GM19395 (cell line): ENCODE results near the gene ADIPOR2.

Source experiments
- ATAC-seq: cut with Tn5 transposase; IDR thresholded peaks from one replicate; pipeline ENCODE4 v1.9.1; 2021; ENCODE audit warnings: mild to moderate bottlenecking, moderate library complexity; ENCODE audit not compliant: unreplicated experiment

Gene ADIPOR2

GRCh38 chr12:1797011-1797901 is 106.4 kb downstream of the ADIPOR2 start:
- peak; percentile 19 for ATAC-seq

DNA sequence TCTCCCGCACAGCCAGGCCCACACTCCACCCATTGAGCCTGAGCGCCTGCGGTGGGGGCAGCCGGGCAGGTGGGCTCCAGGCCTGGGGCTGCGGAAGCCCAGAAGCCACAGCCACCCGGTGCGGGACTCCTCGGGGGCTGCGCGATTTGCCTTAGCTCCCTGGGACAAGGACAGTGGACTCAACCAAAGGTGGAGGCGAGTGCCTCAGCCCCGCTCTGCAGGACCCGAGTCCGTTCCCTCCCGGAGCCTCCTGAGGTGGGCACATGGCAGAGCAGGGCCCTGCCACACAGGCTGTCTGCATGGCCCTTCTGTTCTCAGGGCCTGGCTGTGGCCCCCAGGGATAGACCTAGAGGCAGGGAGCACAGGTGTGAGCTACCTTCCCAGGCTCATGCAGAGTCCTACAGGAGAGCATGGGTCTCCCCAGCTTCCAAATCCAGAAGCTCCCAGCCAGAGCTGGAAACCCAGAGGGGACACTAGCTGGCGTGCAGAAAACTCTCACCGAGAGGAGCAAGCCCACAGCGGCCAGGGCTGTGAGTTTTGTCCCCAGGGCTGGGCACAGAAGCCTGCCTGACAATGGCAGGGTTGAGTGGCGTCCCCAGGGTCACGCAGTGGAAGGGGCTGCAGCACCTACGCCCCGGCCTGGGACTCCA is 107.2 kb downstream of the ADIPOR2 start:
- no peak for ATAC-seq

DNA sequence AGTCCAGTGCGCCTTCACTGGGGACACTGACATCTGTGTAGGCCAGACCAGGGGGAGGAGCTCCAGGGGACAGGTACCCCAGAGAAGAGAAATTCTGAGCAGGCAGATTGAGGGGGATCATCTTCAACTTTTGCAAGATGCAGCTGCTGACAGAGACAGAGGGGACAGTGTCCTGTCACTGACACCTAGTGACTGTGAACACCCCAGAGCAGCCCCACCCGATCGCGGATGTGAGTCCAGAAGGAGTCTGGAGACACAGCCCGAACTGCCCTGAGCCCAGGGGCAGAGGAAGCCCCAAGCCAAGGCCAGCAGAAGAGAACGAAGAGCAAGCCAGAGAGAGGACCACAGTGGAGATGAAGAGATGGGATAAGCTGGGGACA is 107.8 kb downstream of the ADIPOR2 start:
- ATAC-seq = no peak

DNA sequence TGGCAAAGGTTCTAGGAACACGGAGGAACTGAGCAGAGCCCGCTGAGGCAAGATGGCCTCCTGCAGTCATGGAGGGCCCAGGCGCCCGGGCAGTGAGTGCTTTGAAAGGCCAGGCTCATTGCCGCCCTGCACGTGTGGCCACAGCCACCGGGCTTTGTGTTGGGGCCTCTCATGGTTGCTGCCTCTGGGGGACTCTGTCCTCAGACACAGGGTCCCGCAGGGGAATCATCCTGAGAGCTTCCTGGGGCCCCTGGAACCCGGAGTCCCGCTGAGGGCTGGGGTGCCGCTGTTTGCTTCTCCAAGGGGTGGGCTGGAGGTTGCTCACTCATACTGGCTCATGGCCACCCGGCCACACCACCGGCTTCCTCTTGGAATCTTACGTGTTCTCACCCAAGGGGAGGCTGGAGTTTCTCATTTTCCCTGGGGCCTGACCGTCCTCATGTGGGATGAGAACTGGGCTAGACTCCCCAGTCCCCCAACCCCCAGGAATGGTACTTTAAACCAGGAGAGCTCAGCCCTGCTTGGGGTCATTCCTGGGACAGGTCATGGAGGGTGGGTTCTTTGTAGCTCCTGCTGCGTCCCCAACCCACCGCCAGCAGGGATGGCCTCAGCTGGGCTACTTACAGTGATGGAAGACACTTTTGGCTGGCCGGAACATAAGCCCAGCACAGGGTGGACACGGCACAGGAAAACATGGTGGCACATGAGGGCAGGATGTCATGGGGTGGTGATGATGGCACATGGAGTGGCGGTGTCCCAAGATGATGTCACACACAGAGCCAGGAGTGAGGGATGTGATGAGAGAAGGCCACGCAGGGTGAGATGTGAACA is 108.4 kb downstream of the ADIPOR2 start:
- no peak for ATAC-seq

DNA sequence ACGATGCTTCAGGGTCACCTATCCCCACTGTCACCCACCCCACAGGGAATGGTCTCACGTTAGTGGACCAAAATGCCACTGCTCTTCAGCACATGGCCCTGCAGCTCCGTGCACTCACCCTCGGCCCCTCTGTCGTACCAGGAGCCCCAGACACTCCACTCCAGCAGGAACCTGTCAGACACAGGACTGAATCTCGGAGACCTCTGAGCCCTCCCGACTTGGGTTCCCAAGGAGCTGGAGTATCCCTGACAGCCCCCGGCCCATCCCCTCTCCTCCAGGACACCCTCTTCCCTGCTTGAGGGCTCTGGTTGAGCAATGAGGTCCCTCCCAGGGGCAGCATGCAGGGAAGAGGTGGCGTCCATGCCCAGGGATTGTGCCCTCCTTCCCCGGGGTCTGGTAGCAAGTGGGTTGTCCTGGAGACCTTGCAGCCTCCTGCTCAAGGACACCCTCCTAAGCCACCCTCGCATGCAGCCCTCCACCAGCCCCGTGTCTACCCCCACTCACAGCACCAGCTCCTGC is 109.1 kb downstream of the ADIPOR2 start:
- ATAC-seq = no peak

DNA sequence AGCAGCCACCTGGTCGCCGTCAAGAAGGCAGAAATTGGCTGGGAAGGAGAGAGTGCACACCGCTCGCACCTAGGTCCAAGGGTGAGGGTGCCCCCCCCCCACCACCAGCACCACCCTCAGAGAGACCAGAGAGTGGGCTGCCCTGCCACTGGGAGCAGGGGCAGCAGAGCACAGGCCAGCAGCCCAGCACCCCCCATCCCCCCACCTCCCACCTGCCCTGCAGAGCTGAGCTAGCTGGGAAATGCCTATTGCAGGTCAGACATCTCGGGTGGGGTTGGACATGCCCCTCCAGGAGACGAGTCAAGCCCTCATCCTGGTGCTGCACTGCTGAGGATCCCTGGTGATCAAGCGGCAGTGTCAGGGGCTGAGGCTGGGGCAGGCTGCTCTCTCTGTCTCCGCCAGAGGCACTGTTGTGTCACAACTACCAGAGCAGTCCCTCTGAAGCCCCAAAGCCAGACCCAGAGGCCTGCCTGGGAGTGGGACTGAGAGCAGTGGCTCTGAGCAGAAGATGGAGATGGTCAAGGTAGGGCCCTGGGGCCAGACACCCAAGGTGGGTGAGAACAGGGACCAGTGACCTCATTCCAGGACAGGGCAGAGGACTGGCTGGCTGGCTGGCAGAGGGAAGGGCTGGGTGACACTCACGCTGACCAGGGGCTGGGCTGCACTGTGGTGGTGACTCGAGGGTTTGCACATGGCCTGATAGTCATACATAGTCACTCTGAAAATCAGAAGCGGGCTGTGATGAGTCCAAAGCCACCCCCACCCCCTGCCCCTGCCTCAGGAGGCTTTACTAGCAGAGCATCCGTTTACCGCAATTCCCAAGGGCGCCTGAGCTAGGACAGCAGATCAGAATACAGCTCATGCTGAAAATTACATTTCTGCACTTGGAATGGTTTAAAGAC is 109.8 kb downstream of the ADIPOR2 start:
- ATAC-seq = no peak

DNA sequence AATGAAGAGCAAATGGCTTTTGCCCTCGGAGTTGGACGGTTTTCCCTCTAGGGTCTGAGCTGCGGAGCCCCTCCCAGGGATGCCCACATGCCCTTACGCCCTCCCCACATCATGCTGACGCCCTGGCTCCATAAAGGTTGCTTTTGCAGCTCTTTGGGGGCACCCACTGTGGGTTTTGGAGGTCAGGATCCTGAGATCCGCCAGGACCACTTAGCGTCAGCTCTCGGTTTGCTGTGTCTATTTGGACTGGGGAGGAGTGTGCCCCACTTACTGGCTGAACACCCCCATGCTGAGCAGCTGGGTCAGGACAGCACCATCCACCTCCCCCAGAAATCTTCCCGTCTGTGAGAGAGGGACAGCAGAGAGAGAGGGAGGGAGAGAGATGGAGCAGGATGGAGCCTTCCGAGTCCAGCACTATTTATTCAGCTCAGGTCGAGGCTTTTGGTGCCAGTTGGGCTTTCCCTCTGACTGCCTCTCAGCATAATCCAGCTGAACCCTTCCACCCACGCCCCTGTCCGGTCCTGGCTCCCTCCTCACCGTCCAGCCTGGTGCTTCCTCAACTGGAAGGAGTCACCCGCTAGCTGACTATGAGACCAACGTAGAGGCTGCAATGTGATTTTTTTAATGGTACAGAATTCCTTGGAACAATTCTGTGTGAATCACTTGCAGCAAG is 110.6 kb downstream of the ADIPOR2 start:
- ATAC-seq = no peak

GRCh38 chr12:1803736-1804135 is 112.9 kb downstream of the ADIPOR2 start:
- ATAC-seq = no peak

GRCh38 chr12:1804545-1805332 is 113.9 kb downstream of the ADIPOR2 start:
- ATAC-seq = peak; percentile 79

DNA sequence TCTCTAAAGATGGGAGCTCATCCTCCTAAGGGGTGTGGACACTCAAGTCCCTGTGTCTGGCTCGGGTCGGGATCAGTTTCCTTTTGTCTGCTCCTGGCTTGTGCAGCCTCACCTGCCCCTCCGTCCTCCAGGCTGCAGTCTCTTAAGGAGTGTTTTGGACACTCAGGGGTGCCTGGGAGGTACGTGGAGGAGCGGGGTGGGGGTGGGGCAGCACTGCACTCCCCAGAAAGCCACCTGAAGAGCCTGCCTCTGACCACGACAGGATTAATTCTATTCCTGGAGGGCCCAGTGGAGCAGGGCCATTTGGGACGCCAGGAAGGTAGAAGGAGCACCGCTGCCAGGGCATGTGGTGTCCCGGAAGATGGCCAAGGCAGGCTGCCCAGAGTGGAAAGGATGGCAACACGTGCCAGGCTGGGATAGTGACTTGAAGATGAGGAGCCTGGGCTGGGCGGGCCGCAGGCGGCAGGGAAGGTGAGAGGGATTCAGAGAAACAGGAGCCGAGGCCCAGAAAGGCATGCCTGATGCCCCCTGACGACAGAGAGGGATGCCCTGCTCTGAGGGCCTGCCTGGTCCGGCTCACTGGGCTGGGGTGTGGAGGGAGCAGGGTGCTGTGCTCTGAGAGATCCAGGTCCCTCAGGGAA is 114.7 kb downstream of the ADIPOR2 start:
- no peak for ATAC-seq

DNA sequence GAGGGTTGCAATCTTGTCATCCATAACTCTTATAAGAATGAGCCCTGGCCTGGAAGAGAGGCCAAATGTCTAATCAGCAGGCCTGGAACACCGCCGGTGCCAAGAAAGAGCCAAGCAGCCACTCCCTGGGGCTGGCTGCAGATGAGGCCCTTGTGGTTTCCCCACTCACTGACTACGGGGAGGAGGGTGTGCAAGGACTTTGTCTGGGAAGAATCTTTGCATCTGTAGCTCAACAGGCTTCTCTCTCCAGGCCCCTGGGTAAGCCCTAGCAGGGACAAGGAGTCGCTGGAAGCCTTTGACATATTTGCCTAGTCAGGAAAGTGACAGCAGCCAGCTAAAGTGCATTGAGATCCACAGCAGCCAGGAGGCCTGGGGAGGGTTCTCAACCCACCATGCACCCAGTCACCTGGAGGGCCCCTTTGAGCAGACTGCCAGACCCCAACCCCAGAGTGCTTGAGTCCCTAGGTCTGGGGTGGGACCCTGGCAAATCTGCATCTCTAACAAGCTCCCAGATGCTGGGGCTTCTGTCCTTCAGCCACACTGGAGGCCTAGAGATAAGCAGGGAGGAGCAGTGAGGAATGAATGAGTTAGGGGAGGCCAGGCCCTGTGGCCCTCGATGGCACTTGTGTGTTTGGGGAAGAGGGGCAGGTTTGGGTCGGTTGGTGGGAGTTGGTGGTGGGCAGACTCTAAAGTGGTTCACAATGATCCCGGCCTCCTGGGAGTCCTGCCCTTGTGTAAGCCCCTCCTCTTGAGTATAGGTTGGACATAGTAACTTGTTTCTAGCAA is 115.6 kb downstream of the ADIPOR2 start:
- no peak for ATAC-seq

- no peak for ATAC-seq
Measured at GRCh38 chr12:1807087-1807860, 116.4 kb downstream of the ADIPOR2 start.

DNA sequence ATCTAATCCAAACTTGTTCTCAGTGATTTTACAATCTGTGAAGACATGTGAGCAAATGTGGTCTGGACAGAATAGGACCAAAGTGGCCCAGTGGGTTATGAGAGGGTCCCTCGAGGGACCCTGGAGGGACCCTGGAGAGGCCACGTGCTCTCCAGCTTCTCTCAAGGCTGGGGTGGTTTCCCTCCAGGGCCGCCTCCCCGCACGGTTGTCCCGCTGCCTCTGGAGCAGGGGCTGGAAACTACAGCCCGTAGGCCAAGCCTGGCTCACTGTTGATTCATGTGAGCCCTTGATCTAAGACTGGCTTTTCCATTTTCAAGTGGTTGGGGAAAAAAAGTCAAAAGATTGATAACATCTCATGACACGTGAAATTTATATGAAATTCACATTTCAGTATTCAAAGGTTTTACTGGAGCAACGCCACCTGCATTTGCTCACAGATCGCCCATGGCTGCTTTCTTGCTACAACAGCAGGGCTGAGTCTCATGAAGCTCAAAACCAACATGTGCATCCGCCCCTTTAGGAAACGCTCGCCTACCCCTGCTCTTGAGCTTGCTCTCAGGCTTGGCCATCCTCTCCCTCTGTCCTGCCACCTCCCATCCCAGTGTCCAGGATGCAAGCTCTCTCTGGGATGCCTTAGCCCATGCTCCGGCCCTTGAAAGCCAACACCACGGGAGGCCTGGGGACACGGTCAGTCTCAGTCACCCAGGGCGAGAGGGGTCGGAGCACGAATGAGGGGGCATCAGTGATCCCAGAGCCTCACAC is 117.3 kb downstream of the ADIPOR2 start:
- no peak for ATAC-seq

GRCh38 chr12:1808798-1809480 is 118.1 kb downstream of the ADIPOR2 start:
- no peak for ATAC-seq

GRCh38 chr12:1809591-1810190 is 118.8 kb downstream of the ADIPOR2 start:
- ATAC-seq = no peak
